Stimulated activated CD8-positive, alpha-beta memory T cell treated with anti-CD3 and anti-CD28 coated beads, Interleukin-7, amount 100 ng/mL, for 48 hours (primary cell): ENCODE results near the gene ZNF70.

Experiments used
- DNase-seq, 2 donors: peaks; one replicate each; pipeline ENCODE4 v3.0.0-alpha.2; 2020; ENCODE audit warnings: low read depth in 1 of 2; ENCODE audit errors: extremely low read depth in 1 of 2

The ZNF70 gene

DNA sequence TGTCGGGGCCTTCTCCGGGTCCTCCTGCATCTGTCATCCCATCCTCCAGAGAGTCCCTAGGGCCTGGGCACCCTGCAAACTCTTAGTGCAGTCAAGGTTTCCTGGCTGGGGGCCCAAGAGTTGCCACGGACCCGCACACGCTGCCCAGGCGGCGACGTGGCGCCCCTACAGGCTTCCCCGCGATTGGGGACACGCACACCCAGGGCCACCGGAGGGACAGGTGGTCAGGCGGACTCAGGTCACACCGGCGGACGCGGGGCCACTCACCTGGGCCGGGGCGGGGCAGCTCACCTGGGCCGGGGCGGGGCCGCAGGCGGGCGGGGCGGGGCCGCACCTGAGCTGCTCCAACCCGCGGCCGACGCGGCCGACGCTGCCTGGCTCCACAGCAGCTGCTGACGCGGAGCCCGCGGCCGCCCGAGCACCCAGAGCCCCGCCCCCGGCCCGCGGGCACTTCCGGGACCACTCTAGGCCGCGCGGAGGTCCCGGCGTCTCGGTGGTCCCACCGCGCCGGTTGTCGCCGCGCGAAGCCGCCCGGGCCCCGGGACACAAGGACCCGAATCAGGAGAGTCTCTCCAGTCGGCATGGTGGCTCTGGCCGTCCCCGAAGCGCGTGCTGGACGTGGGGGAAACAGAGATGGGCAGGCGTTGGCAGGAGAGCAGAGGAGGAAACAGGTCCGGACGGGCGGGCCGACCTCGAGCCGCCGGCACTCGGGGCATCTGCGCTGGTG lies at the start of gene ZNF70:
ZNF70 (minus strand) TSS at position 399 of the 727 bp plus-strand sequence. CDS start 5,972 bp downstream, outside the sequence.
- DNase-seq, result peak; percentile 66 to 82

DNA sequence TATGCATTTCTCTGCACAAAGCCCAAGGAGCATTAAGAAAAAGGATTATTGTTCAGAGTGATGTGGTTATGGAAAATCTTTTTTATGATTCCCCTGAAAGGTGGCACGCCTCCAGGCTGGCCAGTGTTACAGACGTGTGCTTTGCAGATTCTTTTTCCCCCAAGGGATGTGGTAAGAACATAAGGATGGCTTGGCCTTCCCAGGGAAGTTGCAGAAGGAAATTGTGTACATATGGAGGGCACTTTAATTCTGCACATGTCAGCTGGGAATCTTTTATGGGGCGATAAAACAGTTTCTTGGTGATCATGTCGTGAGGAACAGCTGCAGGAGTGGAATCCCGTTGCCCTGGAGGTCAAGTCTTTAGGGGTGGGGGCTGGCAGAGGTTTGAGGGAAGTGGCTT lies 45.5 kb upstream of the ZNF70 start:
- no peak for DNase-seq

DNA sequence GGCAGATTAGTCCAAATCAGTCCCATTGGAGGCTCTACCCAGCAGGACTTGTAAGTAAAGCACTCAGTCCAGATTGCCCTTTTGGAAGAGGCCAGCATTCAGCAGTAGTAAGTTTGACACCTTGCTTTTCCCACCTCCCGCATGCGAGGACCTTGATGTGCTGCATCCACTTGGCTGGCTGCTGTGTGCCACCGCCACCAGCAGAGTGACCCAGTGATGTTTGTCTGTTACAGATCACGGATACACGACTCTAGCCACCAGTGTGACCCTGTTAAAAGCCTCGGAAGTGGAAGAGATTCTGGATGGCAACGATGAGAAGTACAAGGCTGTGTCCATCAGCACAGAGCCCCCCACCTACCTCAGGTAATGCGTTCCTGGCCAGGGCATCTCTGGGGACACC lies 42.4 kb upstream of the ZNF70 start:
- DNase-seq, result no peak

DNA sequence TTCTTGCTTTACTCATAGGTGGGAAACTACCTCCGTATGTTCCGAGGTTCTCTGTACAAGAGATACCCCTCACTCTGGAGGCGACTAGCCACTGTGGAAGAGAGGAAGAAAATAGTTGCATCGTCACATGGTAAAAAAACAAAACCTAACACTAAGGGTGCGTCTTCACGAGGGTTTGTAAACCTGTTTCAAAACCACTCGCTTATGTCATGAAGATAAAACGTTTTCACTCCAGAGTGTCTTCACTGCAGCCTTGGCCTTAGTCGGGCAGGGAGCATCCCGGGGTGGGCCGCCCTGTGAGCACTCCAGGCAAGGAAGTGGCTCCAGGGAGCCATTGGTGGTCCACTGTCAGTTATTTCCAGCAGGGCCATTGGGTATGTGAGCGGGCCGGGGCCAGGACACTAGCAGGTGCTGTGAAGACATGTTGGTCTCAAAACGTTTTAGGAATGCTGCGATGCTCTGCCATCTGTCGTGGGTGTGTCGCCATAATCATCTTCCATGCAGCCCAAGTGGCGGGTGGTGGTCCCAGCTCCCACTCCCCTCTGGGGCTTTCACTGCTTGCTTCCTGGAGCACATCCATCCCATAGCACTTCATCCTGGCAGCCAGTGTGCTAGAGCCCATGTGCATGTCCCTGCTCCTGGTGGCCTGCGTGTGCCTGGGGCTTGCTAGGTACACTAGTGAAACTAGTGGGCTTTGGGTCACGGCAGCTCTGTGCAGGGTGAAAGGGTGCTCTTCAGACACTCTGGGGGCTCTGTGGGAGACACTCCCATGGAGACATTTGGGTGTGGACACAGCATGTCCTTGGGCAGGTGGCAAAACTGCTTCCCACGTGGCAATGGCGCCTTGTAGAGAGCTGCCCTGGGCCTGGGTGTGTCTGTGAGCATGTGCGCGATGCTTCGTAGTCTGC lies 41.1 kb upstream of the ZNF70 start:
- no peak for DNase-seq

DNA sequence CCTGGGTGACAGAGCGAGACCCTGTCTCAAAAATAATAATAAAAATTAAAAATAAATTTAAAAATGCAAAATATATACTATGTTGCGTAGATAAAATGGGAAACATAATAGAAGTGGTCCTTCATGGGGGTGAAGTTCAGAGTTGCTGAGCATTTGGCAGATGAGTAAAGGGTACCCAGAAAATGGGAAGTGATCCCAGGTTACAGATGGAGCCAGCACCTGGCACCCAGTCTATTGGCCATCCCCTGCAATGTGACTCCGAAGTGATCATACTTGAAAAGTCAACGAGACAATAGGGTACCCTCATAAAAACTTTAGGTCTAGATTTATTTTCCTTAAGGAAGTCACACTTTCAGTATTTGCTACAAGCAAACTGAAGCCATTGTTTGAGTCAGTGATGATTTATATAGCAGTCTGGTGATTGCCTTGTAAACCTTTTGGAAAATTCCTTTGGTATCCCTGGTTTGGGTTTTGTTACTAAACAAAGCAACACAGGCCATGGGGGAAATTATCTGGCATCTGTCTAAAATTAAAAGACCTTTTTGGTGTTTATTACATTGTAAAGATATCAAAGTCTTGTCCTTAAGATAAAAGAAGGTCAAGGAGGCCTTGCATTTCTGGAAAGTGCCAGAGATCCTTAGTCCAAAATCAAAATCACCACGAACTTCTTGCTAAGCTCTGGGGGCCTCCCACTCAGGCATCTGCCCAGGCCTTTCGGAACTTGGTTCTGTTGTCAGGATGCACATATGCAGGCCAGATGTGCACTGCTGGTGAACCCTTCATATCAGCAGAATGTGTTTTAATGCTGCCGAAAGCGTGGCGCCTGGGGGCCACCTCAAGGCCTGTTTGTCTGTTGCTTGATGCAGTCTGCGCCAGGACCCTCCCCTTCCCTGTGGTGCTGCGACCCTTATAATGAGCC lies 40.2 kb upstream of the ZNF70 start:
- DNase-seq, result no peak

DNA sequence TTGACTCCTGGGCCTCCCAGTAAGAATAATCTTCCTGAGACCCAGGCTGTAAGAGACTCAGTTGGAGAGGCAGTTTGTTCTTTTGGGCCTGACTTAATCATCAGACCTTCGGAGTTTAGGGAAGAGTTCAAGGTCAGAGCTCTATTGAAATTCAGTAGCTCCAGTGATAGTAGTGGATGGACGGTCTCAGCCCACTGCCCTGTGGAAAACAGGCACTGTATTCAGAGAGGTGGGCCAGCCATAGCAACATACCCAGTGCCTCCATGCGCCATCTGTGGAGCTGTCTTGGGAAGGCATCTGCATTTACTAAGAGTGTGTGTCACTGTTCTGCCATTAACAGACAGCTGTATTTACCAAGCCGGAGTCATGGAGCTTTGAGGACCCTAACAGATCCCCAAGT lies 38.7 kb upstream of the ZNF70 start:
- DNase-seq, result no peak

DNA sequence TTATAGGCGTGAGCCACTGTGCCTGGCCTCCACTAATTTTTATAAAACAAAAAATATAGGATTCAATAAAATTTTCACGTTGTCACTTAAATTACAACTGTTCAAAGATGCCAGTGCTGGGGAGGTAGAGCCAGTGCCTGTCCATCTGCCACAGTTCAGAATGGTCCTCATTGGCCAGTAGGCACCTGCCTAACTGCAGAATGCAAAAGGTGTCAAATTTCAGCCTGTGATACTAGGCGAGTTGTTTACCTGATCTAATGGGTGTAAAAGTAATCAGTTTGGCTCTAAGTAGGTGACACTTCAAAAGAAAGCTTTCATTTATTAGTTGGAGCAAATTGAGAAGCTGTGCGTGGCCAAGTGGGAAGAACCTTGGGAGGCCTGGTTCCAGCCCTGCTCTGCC lies 38.2 kb upstream of the ZNF70 start:
- DNase-seq, result no peak

DNA sequence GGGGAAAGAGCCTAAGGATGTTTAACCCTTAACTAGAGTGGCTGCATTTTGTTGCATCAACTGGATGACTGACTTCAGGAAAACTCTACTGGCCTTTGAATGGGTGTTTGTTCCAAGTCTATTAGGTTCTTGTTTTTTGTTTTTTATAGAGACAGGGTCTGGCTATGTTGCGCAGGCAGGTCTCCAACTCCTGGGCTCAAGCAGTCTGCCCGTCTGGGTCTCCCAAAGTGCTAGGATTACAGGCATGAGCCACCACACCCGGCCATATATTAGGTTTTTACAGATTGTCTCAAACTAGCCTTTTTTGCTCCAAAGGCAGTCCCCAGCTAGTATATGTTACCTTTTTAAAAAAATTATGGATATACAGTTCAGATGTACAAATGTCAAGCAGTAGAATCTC lies 37.0 kb upstream of the ZNF70 start:
- DNase-seq, result no peak

DNA sequence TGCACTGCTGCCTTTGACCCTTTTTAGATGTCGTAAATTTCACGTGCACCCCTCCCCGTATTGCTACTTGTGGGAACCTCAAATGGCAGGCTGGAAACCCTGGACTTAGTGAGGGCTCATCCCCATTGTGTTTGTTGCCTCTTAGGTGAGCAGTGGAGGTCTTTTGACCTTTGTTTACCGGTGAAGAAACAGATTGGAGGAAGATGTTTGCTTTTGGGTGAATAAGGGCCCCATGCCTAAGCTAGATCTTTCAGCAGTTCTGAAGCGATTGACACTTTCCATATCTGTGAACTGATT lies 36.6 kb upstream of the ZNF70 start:
- no peak for DNase-seq

DNA sequence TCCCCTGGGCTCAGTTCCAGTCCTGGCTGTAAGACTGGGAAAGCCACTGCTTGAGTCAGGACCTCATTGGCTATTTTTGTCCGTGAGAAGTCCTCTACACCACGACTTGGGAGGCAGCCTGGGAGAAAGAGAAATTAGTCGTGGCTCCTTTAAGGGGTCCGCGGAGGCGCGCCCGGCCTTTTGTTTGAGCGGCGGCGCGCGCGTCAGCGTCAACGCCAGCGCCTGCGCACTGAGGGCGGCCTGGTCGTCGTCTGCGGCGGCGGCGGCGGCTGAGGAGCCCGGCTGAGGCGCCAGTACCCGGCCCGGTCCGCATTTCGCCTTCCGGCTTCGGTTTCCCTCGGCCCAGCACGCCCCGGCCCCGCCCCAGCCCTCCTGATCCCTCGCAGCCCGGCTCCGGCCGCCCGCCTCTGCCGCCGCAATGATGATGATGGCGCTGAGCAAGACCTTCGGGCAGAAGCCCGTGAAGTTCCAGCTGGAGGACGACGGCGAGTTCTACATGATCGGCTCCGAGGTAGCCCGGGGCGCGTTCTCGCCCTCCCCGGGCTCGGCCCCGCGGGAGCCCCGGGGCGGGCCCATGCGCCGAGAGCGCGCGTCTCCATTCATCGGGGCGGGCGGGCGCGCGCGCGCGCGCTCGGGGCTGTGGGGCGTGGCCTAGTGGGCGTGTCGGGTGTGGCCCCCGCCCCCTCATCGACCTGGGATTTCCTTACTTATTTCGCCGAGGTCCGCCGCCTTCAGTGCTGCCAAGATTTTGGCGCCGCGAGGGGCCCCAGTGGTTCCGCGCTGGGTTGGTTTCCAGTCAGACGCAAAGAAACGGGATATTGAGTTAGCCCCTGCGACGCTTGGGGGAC lies 36.1 kb upstream of the ZNF70 start, which contains the start of gene SMARCB1:
SMARCB1 (plus strand) TSS at position 215 of the 848 bp plus-strand sequence; CDS start at position 419, 204 bp downstream.
- DNase-seq, result peak; percentile 73 to 78

DNA sequence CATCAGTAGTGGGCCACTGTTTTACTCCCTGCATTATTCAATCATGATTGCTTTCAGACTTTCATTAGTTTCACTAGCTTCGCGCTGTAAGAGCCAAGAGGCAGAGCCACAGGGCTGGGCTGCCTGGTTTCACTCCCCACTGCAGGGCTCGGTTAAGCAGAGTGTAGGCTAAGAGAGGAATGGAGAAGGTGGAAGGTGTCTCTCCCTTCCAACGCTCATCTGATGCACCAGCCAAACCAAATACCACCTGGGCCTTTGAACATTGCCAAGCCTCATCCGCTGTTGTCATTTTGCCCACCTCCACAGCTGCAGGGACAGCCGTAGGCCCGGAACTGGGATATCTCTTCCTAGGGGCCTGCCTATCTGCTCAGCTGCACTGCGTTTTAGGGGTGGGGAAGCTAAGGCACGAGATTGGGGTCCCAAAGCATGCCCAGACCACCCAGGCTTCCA lies 35.4 kb upstream of the ZNF70 start:
- DNase-seq, result no peak

DNA sequence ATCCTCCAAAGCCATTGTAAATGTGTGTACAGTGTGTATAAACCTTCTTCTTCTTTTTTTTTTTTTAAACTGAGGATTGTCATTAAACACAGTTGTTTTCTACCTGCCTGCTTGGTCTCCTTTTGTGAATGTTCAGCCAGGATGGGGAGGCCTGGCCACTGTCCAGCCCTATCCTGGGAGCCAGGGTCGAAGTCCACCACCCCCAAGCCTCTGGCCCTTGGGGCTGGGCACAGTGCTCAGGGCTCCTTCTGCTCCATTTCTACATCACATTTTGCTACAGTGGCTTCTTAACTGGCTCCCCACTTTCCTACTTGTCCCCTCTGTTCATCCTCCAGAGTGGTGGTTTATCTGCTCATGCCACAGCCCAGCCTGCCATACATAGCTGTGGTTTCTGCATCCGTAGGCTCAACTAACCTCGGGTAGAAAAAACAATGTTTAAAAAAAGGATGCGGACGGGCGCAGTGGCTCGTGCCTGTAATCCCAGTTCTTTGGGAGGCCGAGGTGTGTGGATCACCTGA lies 33.4 kb upstream of the ZNF70 start:
- no peak for DNase-seq

DNA sequence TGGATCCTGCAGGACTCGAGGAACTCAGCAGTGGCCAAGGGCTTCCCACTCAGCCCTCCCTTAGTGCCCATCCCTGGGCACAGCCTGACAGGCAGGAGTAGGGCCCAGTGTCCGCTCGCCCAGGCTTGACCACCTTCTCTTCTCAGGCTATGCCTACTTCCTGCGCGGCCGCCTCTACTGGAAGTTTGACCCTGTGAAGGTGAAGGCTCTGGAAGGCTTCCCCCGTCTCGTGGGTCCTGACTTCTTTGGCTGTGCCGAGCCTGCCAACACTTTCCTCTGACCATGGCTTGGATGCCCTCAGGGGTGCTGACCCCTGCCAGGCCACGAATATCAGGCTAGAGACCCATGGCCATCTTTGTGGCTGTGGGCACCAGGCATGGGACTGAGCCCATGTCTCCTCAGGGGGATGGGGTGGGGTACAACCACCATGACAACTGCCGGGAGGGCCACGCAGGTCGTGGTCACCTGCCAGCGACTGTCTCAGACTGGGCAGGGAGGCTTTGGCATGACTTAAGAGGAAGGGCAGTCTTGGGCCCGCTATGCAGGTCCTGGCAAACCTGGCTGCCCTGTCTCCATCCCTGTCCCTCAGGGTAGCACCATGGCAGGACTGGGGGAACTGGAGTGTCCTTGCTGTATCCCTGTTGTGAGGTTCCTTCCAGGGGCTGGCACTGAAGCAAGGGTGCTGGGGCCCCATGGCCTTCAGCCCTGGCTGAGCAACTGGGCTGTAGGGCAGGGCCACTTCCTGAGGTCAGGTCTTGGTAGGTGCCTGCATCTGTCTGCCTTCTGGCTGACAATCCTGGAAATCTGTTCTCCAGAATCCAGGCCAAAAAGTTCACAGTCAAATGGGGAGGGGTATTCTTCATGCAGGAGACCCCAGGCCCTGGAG lies 32.6 kb upstream of the ZNF70 start:
- no peak for DNase-seq

DNA sequence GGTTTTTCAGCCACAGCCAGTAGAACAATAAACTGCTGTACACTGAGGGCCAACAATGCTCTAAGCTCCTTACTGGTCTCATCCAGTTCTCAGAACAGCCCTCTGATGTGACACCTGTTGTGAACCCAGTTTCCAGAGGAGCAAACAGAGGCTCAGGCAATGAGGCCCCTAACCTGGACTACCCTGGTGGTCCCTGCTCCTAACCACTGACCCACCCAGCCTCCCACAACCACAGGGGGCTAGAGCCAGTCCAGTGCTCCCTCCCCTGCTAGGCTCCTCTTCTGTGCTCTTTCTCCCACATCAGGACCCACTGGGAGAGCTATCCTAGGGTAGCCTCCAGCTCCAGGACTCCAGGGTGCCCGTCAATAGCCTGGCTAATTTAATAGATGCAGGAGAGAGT lies 31.8 kb upstream of the ZNF70 start:
- DNase-seq, result no peak

DNA sequence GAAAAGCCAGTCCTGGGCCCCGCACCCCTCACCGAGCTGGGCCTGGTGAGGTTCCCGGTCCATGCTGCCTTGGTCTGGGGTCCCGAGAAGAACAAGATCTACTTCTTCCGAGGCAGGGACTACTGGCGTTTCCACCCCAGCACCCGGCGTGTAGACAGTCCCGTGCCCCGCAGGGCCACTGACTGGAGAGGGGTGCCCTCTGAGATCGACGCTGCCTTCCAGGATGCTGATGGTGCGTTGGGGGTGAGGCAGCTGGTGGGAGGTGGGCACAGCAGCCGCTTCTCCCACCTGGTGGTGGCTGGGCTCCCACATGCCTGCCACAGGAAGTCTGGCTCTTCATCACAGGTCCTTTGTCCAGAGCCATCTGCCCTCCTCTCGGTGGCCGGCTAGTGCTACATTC lies 31.3 kb upstream of the ZNF70 start:
- DNase-seq, result no peak

DNA sequence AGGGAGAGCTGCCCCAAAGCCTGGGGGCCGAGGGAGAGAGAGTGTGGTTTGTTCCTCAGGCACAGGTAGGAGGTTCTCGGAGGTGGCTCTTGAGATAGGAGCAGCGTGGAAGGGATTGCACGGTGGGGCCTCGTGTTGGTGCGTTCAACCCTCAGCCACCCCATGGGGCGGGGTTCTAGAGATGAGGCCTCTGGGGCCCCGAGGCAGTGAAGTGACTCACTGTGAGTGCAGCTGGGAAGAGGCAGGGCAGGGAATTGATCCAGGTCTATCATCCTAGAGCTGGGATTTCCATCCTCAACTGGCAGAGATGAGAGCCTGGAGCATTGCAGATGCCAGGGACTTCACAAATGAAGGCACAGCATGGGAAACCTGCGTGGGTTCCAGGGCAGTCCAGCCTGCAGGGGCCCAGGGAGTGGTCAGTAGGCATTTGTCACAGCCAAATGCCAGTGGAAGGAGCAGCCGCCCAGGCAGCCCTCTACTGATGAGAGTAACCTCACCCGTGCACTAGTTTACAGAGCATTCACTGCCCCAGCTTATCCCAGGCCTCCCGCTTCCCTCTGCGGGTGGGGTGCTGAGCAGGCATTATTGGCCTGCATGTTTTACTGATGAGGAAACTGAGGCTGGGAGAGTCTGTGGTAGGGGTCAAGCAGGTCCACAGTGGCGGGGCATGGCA lies 30.7 kb upstream of the ZNF70 start:
- DNase-seq, result no peak

DNA sequence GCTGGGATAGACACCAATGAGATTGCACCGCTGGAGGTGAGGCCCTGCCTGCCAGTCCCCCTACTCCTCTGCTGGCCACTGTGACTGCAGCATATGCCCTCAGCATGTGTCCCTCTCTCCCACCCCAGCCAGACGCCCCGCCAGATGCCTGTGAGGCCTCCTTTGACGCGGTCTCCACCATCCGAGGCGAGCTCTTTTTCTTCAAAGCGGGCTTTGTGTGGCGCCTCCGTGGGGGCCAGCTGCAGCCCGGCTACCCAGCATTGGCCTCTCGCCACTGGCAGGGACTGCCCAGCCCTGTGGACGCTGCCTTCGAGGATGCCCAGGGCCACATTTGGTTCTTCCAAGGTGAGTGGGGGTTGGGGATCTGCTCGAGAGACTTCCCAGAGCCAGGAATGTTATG lies 30.2 kb upstream of the ZNF70 start:
- DNase-seq, result no peak

DNA sequence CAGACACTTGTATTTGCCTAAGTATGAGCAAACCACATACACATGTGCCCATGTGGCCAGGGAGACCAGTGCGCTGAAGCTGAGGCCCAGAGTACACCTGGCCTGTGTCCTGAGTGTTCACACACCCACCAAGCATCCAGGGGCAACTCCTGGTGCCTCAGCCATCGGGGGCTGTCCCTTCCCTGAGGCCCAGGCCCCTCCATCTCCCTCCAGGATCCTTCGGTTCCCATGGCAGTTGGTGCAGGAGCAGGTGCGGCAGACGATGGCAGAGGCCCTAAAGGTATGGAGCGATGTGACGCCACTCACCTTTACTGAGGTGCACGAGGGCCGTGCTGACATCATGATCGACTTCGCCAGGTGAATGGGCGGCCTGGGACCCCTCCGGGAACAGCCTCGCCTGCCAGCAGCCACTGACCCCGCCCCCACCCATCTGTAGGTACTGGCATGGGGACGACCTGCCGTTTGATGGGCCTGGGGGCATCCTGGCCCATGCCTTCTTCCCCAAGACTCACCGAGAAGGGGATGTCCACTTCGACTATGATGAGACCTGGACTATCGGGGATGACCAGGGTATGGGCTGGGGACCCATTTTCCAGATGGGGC lies 29.3 kb upstream of the ZNF70 start:
- no peak for DNase-seq
